ENCODE measurements around the gene PCBP3.
"Not testable (repeated sequence)": the region's sequence is repeated elsewhere in the genome, so short reads cannot be mapped to it uniquely, and the experiment has no call there.

PCBP3 gene

GRCh38 chr21:45643021-45643980, at the start of gene PCBP3:
PCBP3 (plus strand) TSS chr21:45643725; CDS start chr21:45850086, 206,361 bp downstream.
- no peak for TF ChIP-seq ZNF274 (IDR thresholded peaks at IDR 0.05; ENCODE audit: low read depth, low read length)
- peak within 1 kb of the TSS; percentile 34; the same call in 1 of the 2 replicates for H3K4me3 ChIP-seq (ENCODE audit: low read length)

- TF ChIP-seq ZNF274 (IDR thresholded peaks at IDR 0.05; ENCODE audit: low read depth, low read length), result no peak
- no peak overlapping the region for H3K4me3 ChIP-seq (ENCODE audit: low read length)
Observed at GRCh38 chr21:45594721-45595489, 48.6 kb upstream of the PCBP3 start.

- H3K4me3 ChIP-seq (ENCODE audit: low read length), result no peak overlapping the region
Observed at GRCh38 chr21:45595574-45596295, 47.8 kb upstream of the PCBP3 start.

GRCh38 chr21:45596704-45597318, 46.7 kb upstream of the PCBP3 start:
- no peak for TF ChIP-seq ZNF274 (IDR thresholded peaks at IDR 0.05; ENCODE audit: low read depth, low read length)
- no peak overlapping the region for H3K4me3 ChIP-seq (ENCODE audit: low read length)

More at GRCh38 chr21:45595574-45596295, 47.8 kb upstream of the PCBP3 start:
- TF ChIP-seq ZNF274 (IDR thresholded peaks at IDR 0.05; ENCODE audit: low read depth, low read length), result no peak

GRCh38 chr21:45598109-45598508, 45.4 kb upstream of the PCBP3 start:
- no peak for TF ChIP-seq ZNF274 (IDR thresholded peaks at IDR 0.05; ENCODE audit: low read depth, low read length)
- H3K4me3 ChIP-seq (ENCODE audit: low read length), result no peak overlapping the region

- TF ChIP-seq ZNF274 (IDR thresholded peaks at IDR 0.05; ENCODE audit: low read depth, low read length), result no peak
- no peak overlapping the region for H3K4me3 ChIP-seq (ENCODE audit: low read length)
Observed at GRCh38 chr21:45598666-45599065, 44.9 kb upstream of the PCBP3 start.

GRCh38 chr21:45599146-45599581, 44.4 kb upstream of the PCBP3 start:
- no peak for TF ChIP-seq ZNF274 (IDR thresholded peaks at IDR 0.05; ENCODE audit: low read depth, low read length)

GRCh38 chr21:45600248-45600647, 43.3 kb upstream of the PCBP3 start:
- H3K4me3 ChIP-seq (ENCODE audit: low read length), result no peak overlapping the region

More at GRCh38 chr21:45599146-45599581, 44.4 kb upstream of the PCBP3 start:
- no peak overlapping the region for H3K4me3 ChIP-seq (ENCODE audit: low read length)

GRCh38 chr21:45601551-45601950, 42.0 kb upstream of the PCBP3 start:
- TF ChIP-seq ZNF274 (IDR thresholded peaks at IDR 0.05; ENCODE audit: low read depth, low read length), result no peak

More at GRCh38 chr21:45600248-45600647, 43.3 kb upstream of the PCBP3 start:
- no peak for TF ChIP-seq ZNF274 (IDR thresholded peaks at IDR 0.05; ENCODE audit: low read depth, low read length)

GRCh38 chr21:45602106-45602505, 41.4 kb upstream of the PCBP3 start:
- TF ChIP-seq ZNF274 (IDR thresholded peaks at IDR 0.05; ENCODE audit: low read depth, low read length), result no peak
- H3K4me3 ChIP-seq (ENCODE audit: low read length), result no peak overlapping the region

More at GRCh38 chr21:45601551-45601950, 42.0 kb upstream of the PCBP3 start:
- no peak overlapping the region for H3K4me3 ChIP-seq (ENCODE audit: low read length)

GRCh38 chr21:45603481-45603880, 40.0 kb upstream of the PCBP3 start:
- no peak overlapping the region for H3K4me3 ChIP-seq (ENCODE audit: low read length)
- TF ChIP-seq ZNF274 (IDR thresholded peaks at IDR 0.05; ENCODE audit: low read depth, low read length), result no peak

- H3K4me3 ChIP-seq (ENCODE audit: low read length), result not testable (repeated sequence)
Observed at GRCh38 chr21:45604681-45605080, 38.8 kb upstream of the PCBP3 start.

All from GM08714 (cell line).